MM.1S (cell line): Measurements from ENCODE around the gene PPP4C.

Experiments used
- DNase-seq: peaks from one replicate; pipeline ENCODE4 v3.0.0-alpha.2; 2015
- H2AFZ ChIP-seq: fragments of 300-600 bp; sonication (generic); 2 replicates; pipeline ENCODE4 v1.6.0; 2016; ENCODE audit warnings: antibody characterized with exemption, low read length
- H3F3A ChIP-seq: fragments of 300-600 bp; sonication (generic); 2 replicates; pipeline ENCODE4 v1.6.1; 2016; ENCODE audit warnings: mild to moderate bottlenecking, antibody characterized with exemption, low read length, moderate library complexity, mixed read lengths; ENCODE audit not compliant: insufficient read depth
- H3K27ac ChIP-seq: fragments of 300-600 bp; sonication (generic); 2 replicates; pipeline ENCODE4 v1.5.1; 2016; ENCODE audit warnings: mild to moderate bottlenecking, low read length
- H3K27me3 ChIP-seq: fragments of 300-600 bp; sonication (generic); replicated peaks from 2 replicates; pipeline ENCODE4 v1.6.0; 2016; ENCODE audit warnings: low read length; ENCODE audit not compliant: insufficient read depth
- H3K36me3 ChIP-seq: fragments of 300-600 bp; sonication (generic); replicated peaks from 2 replicates; pipeline ENCODE4 v1.6.1; 2016; ENCODE audit warnings: mild to moderate bottlenecking, low read length, mixed read lengths; ENCODE audit not compliant: insufficient read depth
- H3K4me1 ChIP-seq: fragments of 300-600 bp; sonication (generic); 2 replicates; pipeline ENCODE4 v1.6.1; 2016; ENCODE audit warnings: low read length, mixed read lengths
- H3K4me2 ChIP-seq: fragments of 300-600 bp; sonication (generic); 2 replicates; pipeline ENCODE4 v1.6.0; 2016; ENCODE audit warnings: low read depth, low read length
- H3K4me3 ChIP-seq: fragments of 300-600 bp; sonication (generic); 2 replicates; pipeline ENCODE4 v1.5.1; 2016; ENCODE audit warnings: low read length, mixed read lengths
- H3K79me2 ChIP-seq: fragments of 300-600 bp; sonication (generic); 2 replicates; pipeline ENCODE4 v1.6.1; 2016; ENCODE audit warnings: mixed run types, low read length, mixed read lengths
- H3K9ac ChIP-seq: fragments of 300-600 bp; sonication (generic); 2 replicates; pipeline ENCODE4 v1.6.1; 2016; ENCODE audit warnings: low read length, mixed read lengths
- H3K9me2 ChIP-seq: fragments of 300-600 bp; sonication (generic); replicated peaks from 2 replicates; pipeline ENCODE4 v1.6.1; 2016; ENCODE audit warnings: mild to moderate bottlenecking, low read length, mixed read lengths; ENCODE audit not compliant: insufficient read depth
- H3K9me3 ChIP-seq: fragments of 300-600 bp; sonication (generic); replicated peaks from 2 replicates; pipeline ENCODE4 v1.6.1; 2016; ENCODE audit warnings: mild to moderate bottlenecking, low read length, mixed read lengths; ENCODE audit not compliant: insufficient read depth
- H4K20me1 ChIP-seq: fragments of 300-600 bp; sonication (generic); 2 replicates; pipeline ENCODE4 v1.6.1; 2016; ENCODE audit warnings: mild to moderate bottlenecking, low read length, moderate library complexity, mixed read lengths; ENCODE audit not compliant: insufficient read depth
- EZH2 ChIP-seq: fragments of 300-600 bp; sonication (generic); optimal IDR thresholded peaks from 2 replicates; pipeline ENCODE3; 2017; ENCODE audit warnings: low read depth, mild to moderate bottlenecking, antibody characterized with exemption, low read length, mixed read lengths
- EZH2phosphoT487 ChIP-seq: fragments of 300-600 bp; sonication (generic); IDR thresholded peaks from 2 replicates; pipeline ENCODE4 v1.6.1; 2018; ENCODE audit warnings: antibody characterized with exemption, low read length
- TF ChIP-seq, protein P1 (sequence below): fragments of 300-600 bp; sonication (generic); IDR thresholded peaks from 2 replicates; pipeline ENCODE4 v1.5.1; 2016; ENCODE audit warnings: antibody characterized with exemption, low read length, mixed read lengths

The PPP4C gene

DNA sequence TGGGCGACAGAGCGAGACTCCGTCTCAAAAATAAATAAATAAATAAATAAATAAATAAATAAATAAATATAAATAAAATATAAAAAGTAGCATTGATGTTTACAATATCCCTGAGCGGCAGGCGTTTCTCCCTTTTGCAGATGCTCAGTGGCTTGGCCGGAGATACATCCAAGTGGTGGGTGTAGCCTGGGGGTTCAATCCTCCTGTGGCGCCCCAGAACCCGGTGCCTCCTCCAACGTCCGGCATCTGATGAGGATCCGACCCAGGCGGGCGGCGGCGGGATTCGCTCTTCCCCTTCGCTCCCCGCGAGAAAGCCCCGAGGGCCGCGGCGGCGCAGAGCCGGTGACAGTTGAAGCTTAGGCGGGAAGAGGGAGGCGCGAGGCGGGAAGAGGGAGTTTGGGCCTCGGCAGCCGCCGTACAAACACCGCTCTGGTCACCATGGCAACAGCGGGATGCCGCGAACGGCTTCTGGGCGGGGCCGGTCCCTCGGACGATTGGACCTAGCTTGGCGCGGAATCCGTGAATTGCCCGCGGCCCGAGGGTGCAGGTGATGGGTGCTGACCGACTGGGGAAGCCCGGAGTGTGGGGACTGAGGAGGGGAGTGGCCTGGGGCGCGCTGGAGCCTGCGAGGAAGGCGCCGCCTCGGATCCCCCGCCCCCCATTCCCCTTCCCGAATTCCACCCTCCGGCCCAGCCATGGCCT is 23.0 kb upstream of the PPP4C start:
- TF ChIP-seq EZH2phosphoT487 (no peak), EZH2 (no peak)
- TF ChIP-seq, protein P1, sequence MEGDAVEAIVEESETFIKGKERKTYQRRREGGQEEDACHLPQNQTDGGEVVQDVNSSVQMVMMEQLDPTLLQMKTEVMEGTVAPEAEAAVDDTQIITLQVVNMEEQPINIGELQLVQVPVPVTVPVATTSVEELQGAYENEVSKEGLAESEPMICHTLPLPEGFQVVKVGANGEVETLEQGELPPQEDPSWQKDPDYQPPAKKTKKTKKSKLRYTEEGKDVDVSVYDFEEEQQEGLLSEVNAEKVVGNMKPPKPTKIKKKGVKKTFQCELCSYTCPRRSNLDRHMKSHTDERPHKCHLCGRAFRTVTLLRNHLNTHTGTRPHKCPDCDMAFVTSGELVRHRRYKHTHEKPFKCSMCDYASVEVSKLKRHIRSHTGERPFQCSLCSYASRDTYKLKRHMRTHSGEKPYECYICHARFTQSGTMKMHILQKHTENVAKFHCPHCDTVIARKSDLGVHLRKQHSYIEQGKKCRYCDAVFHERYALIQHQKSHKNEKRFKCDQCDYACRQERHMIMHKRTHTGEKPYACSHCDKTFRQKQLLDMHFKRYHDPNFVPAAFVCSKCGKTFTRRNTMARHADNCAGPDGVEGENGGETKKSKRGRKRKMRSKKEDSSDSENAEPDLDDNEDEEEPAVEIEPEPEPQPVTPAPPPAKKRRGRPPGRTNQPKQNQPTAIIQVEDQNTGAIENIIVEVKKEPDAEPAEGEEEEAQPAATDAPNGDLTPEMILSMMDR, result no peak
- peak overlapping the region; percentile 93 for H3K4me3 ChIP-seq
- H3F3A ChIP-seq, result 0 out of 2 replicates have a peak, but pooled peaks cover 3% of the 10 kb centered on the region
- no peaks in the 10 kb centered on the region for H3K36me3 ChIP-seq
- H3K4me2 ChIP-seq, result peak overlapping the region; percentile 99
- DNase-seq, result peak; percentile 93
- peak overlapping the region; percentile 94 for H2AFZ ChIP-seq
- no peaks in the 10 kb centered on the region for H3K27me3 ChIP-seq
- H3K27ac ChIP-seq, result peak overlapping the region; percentile 52; the same call in 1 of the 2 replicates
- H4K20me1 ChIP-seq, result no peaks in the 10 kb centered on the region
- peak overlapping the region; percentile 85 for H3K9ac ChIP-seq
- peaks cover 6% of the 10 kb centered on the region for H3K79me2 ChIP-seq
- H3K9me2 ChIP-seq, result no peaks in the 10 kb centered on the region
- peaks cover 6% of the 10 kb centered on the region for H3K4me1 ChIP-seq
- no peaks in the 10 kb centered on the region for H3K9me3 ChIP-seq

- Histone ChIP-seq H3K4me3 (peak overlapping the region; percentile 93), H3K9me2 (no peaks in the 10 kb centered on the region), H3K9me3 (no peaks in the 10 kb centered on the region), H3K4me2 (peak overlapping the region; percentile 99), H2AFZ (peak overlapping the region; percentile 94), H3K79me2 (peaks cover 6% of the 10 kb centered on the region), H3K27ac (peak overlapping the region; percentile 28; the same call in 1 of the 2 replicates), H3K9ac (peak overlapping the region; percentile 85), H4K20me1 (no peaks in the 10 kb centered on the region), H3K36me3 (no peaks in the 10 kb centered on the region), H3K27me3 (no peaks in the 10 kb centered on the region), H3F3A (0 out of 2 replicates have a peak, but pooled peaks cover 3% of the 10 kb centered on the region), H3K4me1 (peaks cover 6% of the 10 kb centered on the region)
- TF ChIP-seq, protein P1, result no peak
- TF ChIP-seq EZH2 (no peak), EZH2phosphoT487 (no peak)
- no peak for DNase-seq
Measured at GRCh38 chr16:30053376-30054015, 22.3 kb upstream of the PPP4C start.

- Histone ChIP-seq H3K4me3 (no peak overlapping the region), H3K9me3 (no peaks in the 10 kb centered on the region), H3F3A (0 out of 2 replicates have a peak, but pooled peaks cover 3% of the 10 kb centered on the region), H3K27ac (no peak overlapping the region), H3K36me3 (no peaks in the 10 kb centered on the region), H3K4me1 (peaks cover 6% of the 10 kb centered on the region), H3K4me2 (no peak overlapping the region), H3K27me3 (no peaks in the 10 kb centered on the region), H4K20me1 (no peaks in the 10 kb centered on the region), H3K9me2 (no peaks in the 10 kb centered on the region), H3K9ac (no peak overlapping the region), H3K79me2 (peaks cover 6% of the 10 kb centered on the region), H2AFZ (no peak overlapping the region)
- TF ChIP-seq, protein P1, result no peak
- TF ChIP-seq EZH2phosphoT487 (no peak), EZH2 (no peak)
- DNase-seq, result no peak
Measured at GRCh38 chr16:30054451-30054850, 21.3 kb upstream of the PPP4C start.
